Osteoblast (primary cell): ENCODE measurements around the gene MPV17L. TPM values are rescaled to one million over a fixed set of nuclear protein-coding genes. Genes with fewer than 3 reads are reported as not detected.
"Not testable (repeated sequence)": the region's sequence is repeated elsewhere in the genome, so short reads cannot be mapped to it uniquely, and the experiment has no call there.

ENCODE experiments used
- DNase-seq: peaks from one replicate; pipeline ENCODE4 v3.0.0; 2011; ENCODE audit warnings: low spot score, mixed read lengths; ENCODE audit not compliant: insufficient read length; ENCODE audit errors: missing footprints
- H2AFZ ChIP-seq: 2 replicates; pipeline ENCODE4 v1.6.0; 2011; ENCODE audit warnings: mild to moderate bottlenecking, low read length
- H3K27ac ChIP-seq: 2 replicates; pipeline ENCODE4 v1.5.1; 2011; ENCODE audit warnings: mild to moderate bottlenecking, low read depth, low read length, moderate library complexity
- H3K27me3 ChIP-seq: 2 replicates; pipeline ENCODE4 v1.6.0; 2012; ENCODE audit warnings: mild to moderate bottlenecking, control low read depth, inconsistent platforms, low read length, moderate library complexity; ENCODE audit not compliant: insufficient read depth
- H3K36me3 ChIP-seq: 2 replicates; pipeline ENCODE4 v1.5.1; 2011; ENCODE audit warnings: mild to moderate bottlenecking, low read length, control low read depth, moderate library complexity; ENCODE audit not compliant: insufficient read depth
- H3K4me1 ChIP-seq: 2 replicates; pipeline ENCODE4 v1.5.1; 2011; ENCODE audit warnings: mild to moderate bottlenecking, low read length, control low read depth, moderate library complexity; ENCODE audit not compliant: insufficient read depth
- H3K4me2 ChIP-seq: 2 replicates; pipeline ENCODE4 v1.6.0; 2011; ENCODE audit warnings: mild to moderate bottlenecking, low read length; ENCODE audit not compliant: insufficient read depth
- H3K4me3 ChIP-seq: fragments of 200-600 bp; sonication (generic); 3 replicates; pipeline ENCODE4 v1.5.1; 2012; ENCODE audit warnings: mild to moderate bottlenecking, low read length, inconsistent platforms; ENCODE audit not compliant: insufficient read depth
- H3K79me2 ChIP-seq: 2 replicates; pipeline ENCODE4 v1.6.0; 2012; ENCODE audit warnings: mild to moderate bottlenecking, low read length, control low read depth, inconsistent platforms; ENCODE audit not compliant: insufficient read depth
- H3K9me3 ChIP-seq: 2 replicates; pipeline ENCODE4 v1.5.1; 2011; ENCODE audit warnings: low read depth, low read length, control low read depth
- H4K20me1 ChIP-seq: 2 replicates; pipeline ENCODE4 v1.6.0; 2012; ENCODE audit warnings: mild to moderate bottlenecking, low read length, control low read depth; ENCODE audit not compliant: insufficient read depth
- total RNA-seq: library from RNA; depleted of rRNA; stranded (reverse); fragments of >200 nt; gene quantifications from 2 replicates; pipeline ENCODE4 v1.2.3, GENCODE V29; 2012
- TF ChIP-seq, protein P1 (sequence below): IDR thresholded peaks from 2 replicates; pipeline ENCODE4 v1.5.1; 2011; ENCODE audit warnings: mild to moderate bottlenecking, low read depth, low read length, moderate library complexity; ENCODE audit errors: extremely low read depth

MPV17L gene
- total RNA-seq, 1 donor, result 0.36 TPM

DNA sequence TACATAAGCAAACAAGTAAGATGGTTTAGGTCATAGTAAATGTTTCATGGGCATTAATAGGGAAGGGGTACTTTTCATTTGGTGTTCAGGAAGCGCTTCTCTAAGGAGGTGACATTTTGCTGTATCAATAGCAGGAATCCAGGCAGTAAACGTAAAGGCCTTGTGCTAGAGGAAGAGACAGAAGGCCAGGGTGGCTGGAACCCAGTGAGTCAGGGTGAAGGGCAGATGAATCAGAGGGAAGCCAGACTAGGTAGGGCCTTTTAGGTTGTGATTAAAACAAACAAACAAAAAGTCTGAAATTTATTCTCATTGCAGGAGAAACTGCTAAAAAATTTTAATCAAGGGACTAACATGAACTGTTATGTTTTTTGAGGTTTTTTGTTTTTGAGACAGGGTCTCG is 45.3 kb downstream of the MPV17L start:
- H3K9me3 ChIP-seq, result no peaks in the 10 kb centered on the region
- peak overlapping the region; percentile 74 for H3K4me2 ChIP-seq
- H3K4me3 ChIP-seq, result no peak overlapping the region
- no peak overlapping the region for H2AFZ ChIP-seq
- H3K4me1 ChIP-seq, result peaks cover 37% of the 10 kb centered on the region
- peaks cover 80% of the 10 kb centered on the region for H3K79me2 ChIP-seq
- H3K36me3 ChIP-seq, result no peaks in the 10 kb centered on the region
- H3K27me3 ChIP-seq, result no peaks in the 10 kb centered on the region
- DNase-seq, result peak; percentile 91
- TF ChIP-seq, protein P1, sequence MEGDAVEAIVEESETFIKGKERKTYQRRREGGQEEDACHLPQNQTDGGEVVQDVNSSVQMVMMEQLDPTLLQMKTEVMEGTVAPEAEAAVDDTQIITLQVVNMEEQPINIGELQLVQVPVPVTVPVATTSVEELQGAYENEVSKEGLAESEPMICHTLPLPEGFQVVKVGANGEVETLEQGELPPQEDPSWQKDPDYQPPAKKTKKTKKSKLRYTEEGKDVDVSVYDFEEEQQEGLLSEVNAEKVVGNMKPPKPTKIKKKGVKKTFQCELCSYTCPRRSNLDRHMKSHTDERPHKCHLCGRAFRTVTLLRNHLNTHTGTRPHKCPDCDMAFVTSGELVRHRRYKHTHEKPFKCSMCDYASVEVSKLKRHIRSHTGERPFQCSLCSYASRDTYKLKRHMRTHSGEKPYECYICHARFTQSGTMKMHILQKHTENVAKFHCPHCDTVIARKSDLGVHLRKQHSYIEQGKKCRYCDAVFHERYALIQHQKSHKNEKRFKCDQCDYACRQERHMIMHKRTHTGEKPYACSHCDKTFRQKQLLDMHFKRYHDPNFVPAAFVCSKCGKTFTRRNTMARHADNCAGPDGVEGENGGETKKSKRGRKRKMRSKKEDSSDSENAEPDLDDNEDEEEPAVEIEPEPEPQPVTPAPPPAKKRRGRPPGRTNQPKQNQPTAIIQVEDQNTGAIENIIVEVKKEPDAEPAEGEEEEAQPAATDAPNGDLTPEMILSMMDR, result no peak
- H4K20me1 ChIP-seq, result peaks cover 12% of the 10 kb centered on the region
- H3K27ac ChIP-seq, result peak overlapping the region; percentile 90

DNA sequence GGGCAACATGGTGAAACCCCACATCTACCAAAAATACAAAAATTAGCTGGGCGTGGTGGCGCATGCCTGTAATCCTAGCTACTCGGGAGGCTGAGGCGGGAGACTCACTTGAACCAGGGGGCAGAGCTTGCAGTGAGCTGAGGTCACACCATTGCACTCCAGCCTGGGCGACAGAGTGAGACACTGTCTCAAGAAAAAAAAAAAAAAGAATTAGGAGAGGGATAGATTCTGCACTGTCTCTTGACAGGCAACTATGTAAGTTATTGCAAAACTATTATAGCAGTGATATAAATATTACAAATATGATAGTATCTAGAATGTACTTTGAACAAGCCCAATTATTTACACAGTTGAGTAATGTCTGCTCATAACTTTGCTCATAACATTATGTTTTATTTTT is 46.6 kb downstream of the MPV17L start:
- H3K27me3 ChIP-seq, H3K4me3 ChIP-seq, H3K36me3 ChIP-seq, H3K27ac ChIP-seq, H2AFZ ChIP-seq, H3K4me2 ChIP-seq, H3K9me3 ChIP-seq, DNase-seq: not testable (repeated sequence)
- H3K79me2 ChIP-seq, result peaks cover 77% of the 10 kb centered on the region
- H4K20me1 ChIP-seq, result peaks cover 20% of the 10 kb centered on the region
- H3K4me1 ChIP-seq, result peaks cover 35% of the 10 kb centered on the region

DNA sequence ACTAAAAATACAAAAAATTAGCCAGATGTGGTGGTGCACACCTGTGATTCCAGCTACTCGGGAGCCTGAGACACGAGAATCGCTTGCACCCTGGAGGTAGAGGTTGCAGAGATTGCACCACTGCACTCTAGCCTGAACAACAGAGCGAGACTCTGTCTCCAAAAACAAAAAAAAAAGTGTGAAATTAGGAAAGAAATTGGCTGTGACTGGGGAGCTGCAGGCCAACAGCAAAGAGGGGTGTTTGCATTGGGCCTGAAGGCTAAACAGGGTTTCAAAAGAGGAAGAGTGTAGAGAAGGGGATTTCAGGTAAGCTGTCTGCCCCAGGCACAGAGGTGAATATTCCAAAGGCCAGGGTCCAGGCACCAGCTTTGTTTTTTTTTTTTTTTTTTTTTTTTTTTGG is 48.2 kb downstream of the MPV17L start:
- peaks cover 31% of the 10 kb centered on the region for H3K4me1 ChIP-seq
- TF ChIP-seq, protein P1, result no peak
- H3K9me3 ChIP-seq, result no peaks in the 10 kb centered on the region
- no peak overlapping the region for H3K27ac ChIP-seq
- no peak overlapping the region for H3K4me2 ChIP-seq
- peaks cover 73% of the 10 kb centered on the region for H3K79me2 ChIP-seq
- H2AFZ ChIP-seq, result no peak overlapping the region
- peaks cover 6% of the 10 kb centered on the region for H3K36me3 ChIP-seq
- H4K20me1 ChIP-seq, result peaks cover 18% of the 10 kb centered on the region
- no peaks in the 10 kb centered on the region for H3K27me3 ChIP-seq
- H3K4me3 ChIP-seq, result no peak overlapping the region
- DNase-seq, result no peak

DNA sequence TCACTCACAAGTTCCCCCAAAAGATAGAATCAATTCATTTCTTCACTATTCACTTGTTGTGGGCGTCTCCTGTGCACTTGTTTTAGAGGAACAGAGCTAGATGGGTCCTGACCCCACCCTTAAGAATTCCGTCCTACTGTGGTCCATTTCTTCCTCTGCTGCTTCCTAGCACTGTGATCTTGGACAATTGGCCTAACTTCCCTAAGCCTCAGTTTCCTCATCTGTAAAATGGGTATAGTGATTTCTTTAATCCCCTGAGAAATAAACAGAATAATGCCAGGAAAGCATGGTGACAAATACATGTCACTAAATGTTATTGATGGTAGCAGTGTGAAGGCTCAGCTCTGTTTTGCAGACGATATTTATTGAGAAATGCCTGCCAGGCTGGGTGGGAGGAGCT is 48.7 kb downstream of the MPV17L start:
- DNase-seq, result no peak
- Histone ChIP-seq H3K4me2 (no peak overlapping the region), H3K79me2 (peaks cover 72% of the 10 kb centered on the region), H3K9me3 (no peaks in the 10 kb centered on the region), H4K20me1 (peaks cover 14% of the 10 kb centered on the region), H2AFZ (no peak overlapping the region), H3K27ac (no peak overlapping the region), H3K4me1 (peaks cover 28% of the 10 kb centered on the region), H3K36me3 (peaks cover 6% of the 10 kb centered on the region), H3K4me3 (no peak overlapping the region), H3K27me3 (no peaks in the 10 kb centered on the region)
- TF ChIP-seq, protein P1, result no peak
